Fibroblast of lung (primary cell): Measurements from ENCODE around the gene LRRC36.

Experiments used
- EZH2 ChIP-seq: IDR thresholded peaks from 2 replicates; pipeline ENCODE4 v1.5.1; 2012; ENCODE audit warnings: low read length, control low read depth, mild to moderate bottlenecking; ENCODE audit errors: missing control alignments
- TF ChIP-seq, protein P1 (sequence below), 2 donors: IDR thresholded peaks in 1 of 2; conservative IDR thresholded peaks in 1 of 2; 1 replicate in 1 of 2; 2 replicates in 1 of 2; pipeline ENCODE4 v1.5.1; 2011 to 2012; ENCODE audit warnings: low read length in 2 of 2, control low read depth in 1 of 2, inconsistent platforms in 1 of 2, low read depth in 1 of 2, mild to moderate bottlenecking in 1 of 2

DNA sequence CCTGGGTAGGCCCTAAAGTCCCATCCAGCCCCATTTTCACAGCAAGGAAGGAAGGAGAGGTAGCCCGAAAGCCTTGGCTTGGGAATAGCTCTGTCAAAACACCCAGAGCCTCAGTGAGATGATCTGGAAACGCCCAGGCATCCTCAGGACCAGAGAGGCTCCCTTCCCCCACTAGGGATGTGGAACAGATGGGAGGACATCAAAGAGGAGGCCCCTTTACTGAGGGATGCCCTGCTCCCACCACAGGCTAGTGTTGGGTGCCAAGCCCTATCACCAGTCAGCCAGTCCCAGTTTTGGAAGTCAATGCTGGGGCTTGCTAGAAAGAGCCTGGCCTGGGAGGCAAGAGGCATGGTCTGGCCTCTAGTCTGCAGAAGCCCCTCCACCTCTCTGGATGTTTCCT is 62.0 kb downstream of the LRRC36 start:
- TF ChIP-seq, protein P1, sequence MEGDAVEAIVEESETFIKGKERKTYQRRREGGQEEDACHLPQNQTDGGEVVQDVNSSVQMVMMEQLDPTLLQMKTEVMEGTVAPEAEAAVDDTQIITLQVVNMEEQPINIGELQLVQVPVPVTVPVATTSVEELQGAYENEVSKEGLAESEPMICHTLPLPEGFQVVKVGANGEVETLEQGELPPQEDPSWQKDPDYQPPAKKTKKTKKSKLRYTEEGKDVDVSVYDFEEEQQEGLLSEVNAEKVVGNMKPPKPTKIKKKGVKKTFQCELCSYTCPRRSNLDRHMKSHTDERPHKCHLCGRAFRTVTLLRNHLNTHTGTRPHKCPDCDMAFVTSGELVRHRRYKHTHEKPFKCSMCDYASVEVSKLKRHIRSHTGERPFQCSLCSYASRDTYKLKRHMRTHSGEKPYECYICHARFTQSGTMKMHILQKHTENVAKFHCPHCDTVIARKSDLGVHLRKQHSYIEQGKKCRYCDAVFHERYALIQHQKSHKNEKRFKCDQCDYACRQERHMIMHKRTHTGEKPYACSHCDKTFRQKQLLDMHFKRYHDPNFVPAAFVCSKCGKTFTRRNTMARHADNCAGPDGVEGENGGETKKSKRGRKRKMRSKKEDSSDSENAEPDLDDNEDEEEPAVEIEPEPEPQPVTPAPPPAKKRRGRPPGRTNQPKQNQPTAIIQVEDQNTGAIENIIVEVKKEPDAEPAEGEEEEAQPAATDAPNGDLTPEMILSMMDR (conservative IDR thresholded peaks at IDR 0.05 in 1 of 2, IDR thresholded peaks at IDR 0.05 in 1 of 2; ENCODE audit: low read depth in 1 of 2, low read length in 2 of 2): no peak
- no peak for TF ChIP-seq EZH2
